ENCODE data around the gene TRIM40. TPM values are rescaled to one million over a fixed set of nuclear protein-coding genes. Genes with fewer than 3 reads are reported as not detected.

TRIM40 gene
- total and polyA plus RNA-seq, 9 donors: not detected

- TF ChIP-seq EP300 (IDR thresholded peaks at IDR 0.05) (no peak), POLR2A (IDR thresholded peaks at IDR 0.05) (no peak), CTCF (IDR thresholded peaks at IDR 0.05) (no peak)
- intact Hi-C loops (cut with DNase I): no loop called here
- 66 to 71% (median 69%) methylated on average over 10 of the region's 10 CpGs for WGBS, 3 donors
- no peaks in the 10 kb centered on the region for H3K4me1 ChIP-seq (ENCODE audit: insufficient read depth)
- no peak for DNase-seq
- H3K27me3 ChIP-seq: no peaks in the 10 kb centered on the region
- H3K9me3 ChIP-seq: no peaks in the 10 kb centered on the region
- no peak overlapping the region for H3K4me3 ChIP-seq
- no peaks in the 10 kb centered on the region for H3K36me3 ChIP-seq
- no peak overlapping the region for H3K27ac ChIP-seq
Measured at GRCh38 chr6:30121446-30122366, 14.2 kb upstream of the TRIM40 start.

GRCh38 chr6:30122515-30122914 is 13.4 kb upstream of the TRIM40 start:
- Histone ChIP-seq H3K27me3 (no peaks in the 10 kb centered on the region), H3K4me1 (ENCODE audit: insufficient read depth) (no peaks in the 10 kb centered on the region), H3K4me3 (no peak overlapping the region), H3K27ac (no peak overlapping the region), H3K9me3 (no peaks in the 10 kb centered on the region), H3K36me3 (no peaks in the 10 kb centered on the region)
- intact Hi-C loops (cut with DNase I): no loop called here
- TF ChIP-seq CTCF (IDR thresholded peaks at IDR 0.05): no peak
- TF ChIP-seq EP300 (IDR thresholded peaks at IDR 0.05): no peak
- TF ChIP-seq POLR2A (IDR thresholded peaks at IDR 0.05): no peak
- WGBS, 3 donors: 25 to 79% (median 36%) methylated on average over 2 of the region's 2 CpGs
- DNase-seq: no peak

GRCh38 chr6:30127238-30128093 is 8.5 kb upstream of the TRIM40 start:
- Histone ChIP-seq H3K27ac (no peak overlapping the region), H3K4me3 (no peak overlapping the region), H3K27me3 (peaks cover 5% of the 10 kb centered on the region), H3K9me3 (no peaks in the 10 kb centered on the region), H3K36me3 (no peaks in the 10 kb centered on the region), H3K4me1 (ENCODE audit: insufficient read depth) (no peaks in the 10 kb centered on the region)
- no peak for TF ChIP-seq EP300 (IDR thresholded peaks at IDR 0.05)
- no peak for TF ChIP-seq POLR2A (IDR thresholded peaks at IDR 0.05)
- TF ChIP-seq CTCF (IDR thresholded peaks at IDR 0.05): no peak
- WGBS, 3 donors: 2 to 6% (median 6%) methylated on average over 50 of the region's 50 CpGs
- DNase-seq: no peak
- intact Hi-C loops (cut with DNase I): loop anchor here in 1 of 4 donors (2.0 kb wide), 1 partner anchor 25 kb away; no protein-coding TSS in a partner anchor
